HG03139 (cell line): ENCODE results near the gene RASAL3.
"Not testable (repeated sequence)": the region's sequence is repeated elsewhere in the genome, so short reads cannot be mapped to it uniquely, and the experiment has no call there.

Source experiments
- ATAC-seq: cut with Tn5 transposase; IDR thresholded peaks from one replicate; pipeline ENCODE4 v1.9.1; 2021; ENCODE audit not compliant: unreplicated experiment

The RASAL3 gene

GRCh38 chr19:15464394-15465385 is at the start of gene RASAL3:
RASAL3 (minus strand) TSS chr19:15464544; CDS start chr19:15464358, 186 bp downstream.
- no peak for ATAC-seq

GRCh38 chr19:15511671-15512424 is 47.5 kb upstream of the RASAL3 start:
- ATAC-seq = no peak

DNA sequence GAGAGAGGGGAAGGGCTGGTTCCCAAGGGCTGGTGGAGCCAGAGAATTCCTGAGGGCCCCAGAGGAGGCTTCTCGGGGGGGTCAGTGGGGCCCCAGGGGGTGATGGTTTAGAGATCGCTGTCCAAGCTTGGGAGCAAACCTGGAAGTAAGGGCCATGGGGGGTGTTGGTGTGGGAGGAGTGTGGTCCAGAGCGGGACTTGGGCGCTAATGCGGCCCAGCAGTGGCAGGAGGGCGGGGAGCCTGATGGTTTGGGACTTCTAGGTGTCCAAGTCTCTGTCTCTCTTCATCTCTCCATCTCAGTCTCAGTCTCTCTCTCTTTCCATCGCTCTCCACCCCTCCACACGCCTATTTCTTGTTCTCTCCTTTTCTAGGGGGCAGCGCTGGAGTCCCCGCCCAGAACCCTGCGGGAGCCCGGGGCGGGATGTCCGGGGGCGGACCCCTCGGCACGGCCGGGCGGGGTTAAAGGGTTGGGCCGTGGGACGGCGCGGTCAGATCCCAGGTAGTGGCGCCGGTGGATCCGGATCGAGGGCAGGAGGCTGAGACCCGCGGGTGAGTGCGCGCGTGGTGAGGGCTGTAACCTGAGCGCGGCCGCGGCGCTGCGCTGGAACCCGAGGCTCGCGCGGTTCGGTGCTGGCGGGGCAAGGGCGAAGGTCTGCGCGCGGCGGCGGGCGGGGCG is 43.8 kb upstream of the RASAL3 start, which contains the start of gene CYP4F22:
CYP4F22 (plus strand) TSS at position 491 of the 676 bp plus-strand sequence. CDS start 16,812 bp downstream, outside the sequence.
- ATAC-seq = no peak

DNA sequence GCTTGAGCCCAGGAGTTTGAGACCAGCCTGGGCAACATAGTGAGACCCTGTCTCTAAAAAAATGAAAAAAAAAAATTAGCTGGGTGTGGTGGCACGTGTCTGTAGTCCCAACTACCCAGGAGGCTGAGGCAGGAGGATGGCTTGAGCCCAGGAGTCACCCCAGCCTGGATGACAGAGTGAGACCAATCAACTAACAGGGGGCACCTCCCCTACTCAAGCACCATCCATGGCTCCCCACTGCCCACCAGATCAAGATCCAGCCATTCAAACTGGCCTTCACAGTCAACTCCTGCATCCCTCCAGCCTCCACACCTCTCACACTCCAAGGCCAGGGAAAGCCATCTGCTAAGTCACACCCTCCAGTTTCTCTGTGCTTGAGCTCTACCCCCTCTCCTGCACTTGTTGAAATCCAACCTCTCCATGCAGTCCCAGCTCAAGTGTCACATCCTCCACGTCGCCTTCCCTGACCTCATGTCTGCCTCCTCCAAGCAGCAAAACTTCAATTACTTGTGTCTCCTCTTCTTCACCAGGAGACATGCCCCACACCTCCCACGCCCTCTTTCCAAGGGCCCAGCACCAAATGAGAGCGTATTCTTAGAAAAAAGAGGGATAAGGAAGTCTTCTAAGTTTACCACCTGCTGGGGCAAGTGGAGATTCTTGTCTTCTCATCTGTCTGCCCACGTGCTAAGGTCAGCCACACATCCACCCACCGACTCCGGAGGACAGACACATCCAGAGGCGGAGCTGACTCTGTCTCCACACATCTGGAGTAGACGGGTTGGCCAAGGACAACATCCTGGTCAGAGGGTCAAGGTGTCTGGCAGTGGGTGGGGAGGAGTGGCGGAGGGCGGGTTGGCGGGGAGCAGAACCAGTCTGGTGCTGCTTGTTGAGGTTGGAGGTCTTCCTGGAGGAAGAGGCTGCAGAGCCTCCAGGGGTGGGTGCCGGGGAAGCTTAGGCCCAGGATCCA is 43.0 kb upstream of the RASAL3 start:
- ATAC-seq = no peak

DNA sequence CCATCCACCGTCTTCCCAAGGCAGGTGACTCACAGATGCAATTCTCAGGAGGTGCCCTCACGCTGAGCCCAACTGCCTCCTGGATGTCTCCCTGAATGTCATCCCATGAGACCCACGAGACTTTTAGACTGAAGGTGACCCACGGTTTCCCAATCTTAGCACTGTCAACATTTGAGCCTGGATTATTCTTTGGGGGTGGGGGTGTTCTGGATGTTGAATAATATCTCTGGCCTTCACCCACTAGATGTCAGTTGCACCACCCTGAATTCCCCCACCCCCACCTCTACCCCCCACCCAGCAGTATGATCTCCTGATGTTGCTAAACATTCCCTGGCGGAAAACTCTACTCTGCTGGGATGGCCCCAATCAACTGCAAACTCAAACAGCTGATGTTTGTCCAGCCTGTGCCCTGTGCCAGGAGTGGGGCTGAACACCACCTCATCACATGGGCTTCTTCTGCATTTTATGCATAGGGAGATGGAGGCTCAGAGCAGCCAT is 41.8 kb upstream of the RASAL3 start:
- no peak for ATAC-seq

DNA sequence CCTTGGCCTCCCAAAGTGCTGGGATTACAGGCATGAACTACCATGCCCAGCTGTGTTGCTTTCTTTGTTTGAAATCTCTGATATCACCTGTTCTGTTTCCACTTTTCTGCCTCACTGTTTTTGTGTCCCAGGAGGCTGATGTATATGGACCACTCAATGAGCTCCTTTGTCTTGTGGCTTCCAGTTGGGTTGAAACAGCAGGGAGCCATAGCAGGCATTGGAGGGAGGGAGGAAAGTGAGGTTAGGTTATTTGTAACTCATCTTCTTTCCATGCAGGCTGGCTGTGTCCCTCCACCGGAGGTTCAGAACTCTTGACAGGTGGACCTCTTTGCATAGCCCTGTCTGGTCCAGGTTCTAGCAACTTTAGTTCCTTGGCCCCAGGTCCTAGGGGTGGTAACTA is 37.9 kb upstream of the RASAL3 start:
- ATAC-seq = no peak

DNA sequence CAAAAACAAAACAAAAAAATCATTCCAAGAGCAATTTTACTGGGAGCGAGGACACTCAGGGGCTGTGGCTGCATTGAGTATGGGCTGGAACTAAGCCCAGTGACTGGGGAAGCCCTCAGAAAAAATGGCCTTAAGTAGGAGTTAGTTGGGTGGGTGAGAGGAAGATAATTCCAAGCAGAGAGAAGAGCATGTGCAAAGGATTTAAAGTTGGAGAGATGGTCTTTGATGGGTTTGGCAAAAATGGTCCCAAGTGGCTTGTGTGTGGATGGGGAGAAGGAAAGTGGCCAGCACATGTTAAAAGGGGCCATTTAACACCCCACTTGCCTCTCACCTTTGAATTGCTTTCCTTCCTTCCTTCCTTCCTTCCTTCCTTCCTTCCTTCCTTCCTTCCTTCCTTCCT is 37.3 kb upstream of the RASAL3 start:
- ATAC-seq = no peak

GRCh38 chr19:15498910-15499309 is 34.6 kb upstream of the RASAL3 start:
- ATAC-seq = no peak

- ATAC-seq = no peak
Measured at GRCh38 chr19:15498156-15498858, 34.0 kb upstream of the RASAL3 start.

DNA sequence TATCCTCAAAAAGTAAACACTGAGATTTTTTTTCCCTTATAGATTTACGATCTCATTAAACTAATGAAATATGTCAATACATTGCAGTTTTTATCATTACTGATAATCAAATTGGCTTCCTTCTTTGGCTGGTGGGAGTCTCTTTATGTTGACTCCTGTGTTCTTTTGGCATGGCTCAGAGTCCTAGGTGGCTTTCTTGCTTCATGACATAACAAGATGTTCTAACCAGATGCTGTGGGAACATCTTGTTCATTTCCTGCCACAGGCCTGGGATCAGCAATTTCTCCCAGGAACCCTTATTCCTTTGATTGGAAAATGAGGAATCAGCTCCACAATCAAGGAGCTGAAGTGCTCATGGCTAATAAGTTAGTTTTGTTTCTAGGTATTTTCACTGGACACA is 30.8 kb upstream of the RASAL3 start:
- no peak for ATAC-seq

GRCh38 chr19:15488489-15489226 is 24.3 kb upstream of the RASAL3 start:
- no peak for ATAC-seq

DNA sequence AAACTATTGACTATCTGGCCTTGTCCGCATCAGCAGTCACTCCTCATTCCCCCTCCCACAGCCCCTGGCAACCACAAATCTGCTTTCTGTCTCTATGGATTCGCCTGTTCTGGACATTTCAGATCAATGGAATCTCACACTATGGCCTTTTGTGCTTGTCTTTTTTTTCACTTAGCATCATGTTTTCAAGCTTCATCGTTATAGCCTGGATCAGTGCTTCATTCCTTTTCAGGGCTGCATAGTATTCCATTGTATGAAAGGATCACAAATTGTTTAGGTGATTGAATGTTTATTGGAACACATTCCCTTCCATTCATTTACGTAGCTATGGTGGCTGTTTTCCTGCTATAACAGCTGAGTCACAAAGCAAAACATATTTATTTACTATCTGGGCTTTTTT is 22.7 kb upstream of the RASAL3 start:
- no peak for ATAC-seq

GRCh38 chr19:15485768-15486167 is 21.4 kb upstream of the RASAL3 start:
- ATAC-seq = not testable (repeated sequence)

- ATAC-seq = not testable (repeated sequence)
Measured at GRCh38 chr19:15480996-15481395, 16.7 kb upstream of the RASAL3 start.

DNA sequence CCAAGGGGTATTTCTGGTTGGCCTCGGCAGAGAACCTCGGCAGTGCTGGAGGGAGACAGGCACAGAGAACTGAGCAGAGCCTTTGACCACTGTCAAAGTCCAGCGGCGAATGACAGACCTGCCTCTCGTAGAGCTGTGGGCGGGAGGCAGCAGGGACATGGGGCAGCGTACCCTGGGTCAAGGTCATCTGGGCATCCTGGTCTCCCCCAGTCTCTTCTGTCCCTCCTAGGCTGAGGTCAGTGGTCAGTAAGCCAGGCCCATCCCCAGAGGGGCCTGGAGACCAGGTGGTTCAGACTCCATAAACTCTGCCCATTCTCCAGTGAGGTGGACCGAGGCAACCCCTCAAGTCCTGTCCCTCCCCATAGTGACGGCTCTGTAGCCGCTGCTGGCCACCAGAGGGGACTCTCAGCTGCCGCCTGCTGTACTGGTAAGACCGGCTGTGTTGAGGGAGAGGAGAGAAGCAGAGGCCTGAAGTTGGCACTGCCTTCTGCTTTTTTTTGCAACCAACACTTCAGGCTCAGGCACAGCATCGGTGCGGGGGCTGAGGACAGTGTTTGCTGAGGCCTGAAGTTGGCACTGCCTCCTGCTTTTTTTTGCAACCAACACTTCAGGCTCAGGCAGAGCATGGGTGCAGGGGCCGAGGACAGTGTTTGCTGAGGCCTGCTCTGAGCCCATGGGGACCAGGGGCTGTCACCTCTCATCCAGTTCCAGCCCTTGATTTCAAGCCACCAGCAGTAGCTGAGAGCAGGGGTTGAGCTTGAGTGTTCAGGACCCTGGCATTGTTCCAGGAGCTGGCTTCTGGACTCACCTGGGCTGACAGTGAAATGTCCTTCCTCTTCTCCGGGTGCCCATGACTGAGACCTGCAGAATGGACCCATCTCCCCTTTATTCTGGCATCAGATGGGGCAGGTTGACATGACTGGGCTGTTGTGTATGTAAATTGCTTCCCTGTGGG is 15.3 kb upstream of the RASAL3 start, which contains the start of gene PGLYRP2:
PGLYRP2 (minus strand) TSS at position 111 of the 955 bp plus-strand sequence. CDS start 130 bp downstream, outside the sequence.
- ATAC-seq = no peak

GRCh38 chr19:15476325-15476724 is 12.0 kb upstream of the RASAL3 start:
- no peak for ATAC-seq

DNA sequence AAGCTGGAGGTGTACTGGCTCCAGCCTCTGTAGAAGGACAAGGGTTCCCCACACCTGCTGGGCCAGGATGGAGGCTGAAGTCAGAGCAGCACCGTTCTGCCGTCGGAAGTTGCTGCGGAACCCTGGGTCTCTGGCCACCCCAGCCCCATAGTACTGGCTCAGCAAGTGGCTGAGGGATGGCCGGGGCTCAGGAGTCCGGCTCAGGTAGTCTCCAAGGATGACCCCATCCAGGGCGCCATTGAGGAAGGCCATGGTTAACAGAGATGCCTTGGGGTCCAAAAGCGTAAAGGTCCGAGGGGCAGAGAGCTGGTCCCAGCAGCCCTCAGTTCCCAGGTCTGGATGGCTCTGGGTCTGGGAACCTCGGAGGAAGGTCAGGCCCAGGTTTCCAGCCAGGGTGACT is 11.3 kb upstream of the RASAL3 start:
- ATAC-seq = no peak
